Stimulated activated CD4-positive, alpha-beta T cell treated with anti-CD3 and anti-CD28 coated beads, Interleukin-15, amount 100 ng/mL, for 48 hours (primary cell): ENCODE results near the gene C1orf74.

Experiments
- DNase-seq, 2 donors: peaks; one replicate each; pipeline ENCODE4 v3.0.0-alpha.2; 2020; ENCODE audit warnings: low read depth in 2 of 2

Gene C1orf74

GRCh38 chr1:209784265-209785169, at the start of gene C1orf74:
Gene C1orf74 (minus strand): TSS chr1:209784559. CDS start chr1:209783634, 925 bp downstream.
- peak; percentile 98 to 99 for DNase-seq

- no peak for DNase-seq
These were observed 47.3 kb upstream of the C1orf74 start for GRCh38 chr1:209831615-209832014.

GRCh38 chr1:209830722-209831121, 46.4 kb upstream of the C1orf74 start:
- no peak for DNase-seq

- no peak for DNase-seq
These were observed 45.4 kb upstream of the C1orf74 start for GRCh38 chr1:209829716-209830115.

GRCh38 chr1:209827384-209828262, 43.3 kb upstream of the C1orf74 start, which contains the start of gene UTP25:
Gene UTP25 (plus strand): TSS chr1:209827972. CDS start chr1:209828064, 92 bp downstream.
- DNase-seq = peak; percentile 87 to 92

- DNase-seq = no peak
These were observed 41.5 kb upstream of the C1orf74 start for GRCh38 chr1:209825591-209826434.

- DNase-seq = no peak
These were observed 39.0 kb upstream of the C1orf74 start for GRCh38 chr1:209823143-209824041.

GRCh38 chr1:209822706-209823105, 38.3 kb upstream of the C1orf74 start:
- no peak for DNase-seq

- DNase-seq = no peak
These were observed 36.6 kb upstream of the C1orf74 start for GRCh38 chr1:209820986-209821385.

- DNase-seq = no peak
These were observed 34.7 kb upstream of the C1orf74 start for GRCh38 chr1:209819058-209819457.

- DNase-seq = no peak
These were observed 33.3 kb upstream of the C1orf74 start for GRCh38 chr1:209817691-209818090.

GRCh38 chr1:209816923-209817322, 32.6 kb upstream of the C1orf74 start:
- DNase-seq = no peak

- DNase-seq = no peak
These were observed 31.6 kb upstream of the C1orf74 start for GRCh38 chr1:209815931-209816341.

GRCh38 chr1:209815490-209815889, 31.1 kb upstream of the C1orf74 start:
- no peak for DNase-seq

GRCh38 chr1:209813902-209814301, 29.5 kb upstream of the C1orf74 start:
- DNase-seq = no peak

GRCh38 chr1:209810783-209811182, 26.4 kb upstream of the C1orf74 start:
- no peak for DNase-seq

- DNase-seq = no peak
These were observed 25.3 kb upstream of the C1orf74 start for GRCh38 chr1:209809611-209810010.

GRCh38 chr1:209808059-209808581, 23.8 kb upstream of the C1orf74 start:
- DNase-seq = no peak

- no peak for DNase-seq
These were observed 23.1 kb upstream of the C1orf74 start for GRCh38 chr1:209807509-209807908.
